ENCODE data around the gene SETMAR.
A peak's percentile ranks its signal among the peaks of the same experiment; 100 is the strongest.

Gene SETMAR

DNA sequence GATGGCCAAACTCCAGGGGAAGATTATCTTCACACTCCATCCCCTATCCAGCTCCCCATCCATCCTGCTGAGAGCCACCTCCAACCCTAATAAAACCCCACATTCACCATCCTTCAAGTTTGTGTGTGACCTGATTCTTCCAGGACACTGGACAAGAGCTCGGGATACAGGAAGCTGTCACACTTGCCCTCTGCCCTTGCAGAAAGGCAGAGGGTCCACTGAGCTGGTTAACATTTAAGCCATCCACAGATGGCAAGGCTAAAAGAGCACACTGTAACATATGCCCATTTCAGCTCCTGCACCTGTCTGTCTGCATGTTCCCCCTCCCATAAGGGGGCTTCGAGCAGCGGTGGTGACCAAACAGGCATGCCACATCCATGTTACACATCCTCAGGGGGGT lies 29.8 kb downstream of the SETMAR start:
- Histone ChIP-seq H3K36me3 (ENCODE audit: low read depth) (no peaks in the 10 kb centered on the region), H3K9me3 (ENCODE audit: severe bottlenecking) (no peaks in the 10 kb centered on the region), H3K4me1 (ENCODE audit: insufficient read depth, poor library complexity, severe bottlenecking) (no peaks in the 10 kb centered on the region), H3K27me3 (ENCODE audit: insufficient read depth, poor library complexity, severe bottlenecking) (no peaks in the 10 kb centered on the region), H3K27ac (ENCODE audit: poor library complexity, severe bottlenecking) (no peak overlapping the region), H3K4me3 (ENCODE audit: severe bottlenecking) (no peak overlapping the region)
- ATAC-seq (ENCODE audit: low read depth) (no peak), DNase-seq (ENCODE audit: low spot score) (no peak)
- no peak for TF ChIP-seq CTCF (IDR thresholded peaks at IDR 0.05; ENCODE audit: poor library complexity, severe bottlenecking)

GRCh38 chr3:4334548-4334947 lies 31.4 kb downstream of the SETMAR start:
- DNase-seq (ENCODE audit: low spot score) (no peak), ATAC-seq (ENCODE audit: low read depth) (no peak)
- Histone ChIP-seq H3K4me3 (ENCODE audit: severe bottlenecking) (no peak overlapping the region), H3K27ac (ENCODE audit: poor library complexity, severe bottlenecking) (no peak overlapping the region), H3K36me3 (ENCODE audit: low read depth) (no peaks in the 10 kb centered on the region), H3K9me3 (ENCODE audit: severe bottlenecking) (no peaks in the 10 kb centered on the region), H3K4me1 (ENCODE audit: insufficient read depth, poor library complexity, severe bottlenecking) (no peaks in the 10 kb centered on the region), H3K27me3 (ENCODE audit: insufficient read depth, poor library complexity, severe bottlenecking) (no peaks in the 10 kb centered on the region)
- peak; percentile 19 for TF ChIP-seq CTCF (IDR thresholded peaks at IDR 0.05; ENCODE audit: poor library complexity, severe bottlenecking)

- Histone ChIP-seq H3K9me3 (ENCODE audit: severe bottlenecking) (no peaks in the 10 kb centered on the region), H3K27ac (ENCODE audit: poor library complexity, severe bottlenecking) (no peak overlapping the region), H3K4me1 (ENCODE audit: insufficient read depth, poor library complexity, severe bottlenecking) (no peaks in the 10 kb centered on the region), H3K36me3 (ENCODE audit: low read depth) (no peaks in the 10 kb centered on the region), H3K27me3 (ENCODE audit: insufficient read depth, poor library complexity, severe bottlenecking) (no peaks in the 10 kb centered on the region), H3K4me3 (ENCODE audit: severe bottlenecking) (no peak overlapping the region)
- TF ChIP-seq CTCF (IDR thresholded peaks at IDR 0.05; ENCODE audit: poor library complexity, severe bottlenecking) = no peak
- ATAC-seq (ENCODE audit: low read depth) = no peak
- DNase-seq (ENCODE audit: low spot score) = no peak
These were observed 32.8 kb downstream of the SETMAR start for GRCh38 chr3:4335840-4336562.

DNA sequence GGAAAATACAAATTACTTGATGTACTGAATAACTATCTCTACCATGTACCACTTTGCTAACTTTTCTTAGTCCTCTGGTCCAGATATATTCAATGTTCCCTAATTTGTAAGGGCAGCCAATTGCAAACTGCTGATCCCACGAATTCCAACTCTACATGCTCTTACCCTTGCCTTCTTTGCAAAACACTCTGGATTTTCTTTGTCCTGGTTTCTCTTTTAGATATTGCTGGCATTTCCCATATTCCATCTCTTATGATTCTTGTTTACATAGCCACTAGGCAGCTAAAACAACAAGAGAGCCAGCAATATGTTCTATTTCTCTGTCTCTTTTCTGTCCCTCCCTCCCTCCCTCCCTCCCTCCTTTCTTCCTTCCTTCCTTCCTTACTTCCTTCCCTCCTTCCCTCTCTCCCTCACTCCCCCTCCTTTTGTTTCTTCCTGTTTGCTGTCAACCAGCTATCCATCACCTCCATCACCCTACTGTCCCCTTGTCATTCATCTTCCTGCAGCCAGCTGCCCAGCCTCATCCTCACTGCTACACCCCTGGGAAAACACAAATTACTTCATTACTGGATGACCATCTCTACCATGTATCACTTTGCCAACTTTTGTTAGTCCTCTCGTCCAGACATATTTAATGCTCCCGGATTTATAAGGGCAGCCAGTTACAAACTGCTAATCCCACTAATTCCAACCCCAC lies 33.8 kb downstream of the SETMAR start:
- no peak for DNase-seq (ENCODE audit: low spot score)

More for the DNA sequence above, 33.8 kb downstream of the SETMAR start:
- Histone ChIP-seq H3K4me3 (ENCODE audit: severe bottlenecking) (no peak overlapping the region), H3K27ac (ENCODE audit: poor library complexity, severe bottlenecking) (no peak overlapping the region), H3K36me3 (ENCODE audit: low read depth) (no peaks in the 10 kb centered on the region), H3K9me3 (ENCODE audit: severe bottlenecking) (no peaks in the 10 kb centered on the region), H3K27me3 (ENCODE audit: insufficient read depth, poor library complexity, severe bottlenecking) (no peaks in the 10 kb centered on the region), H3K4me1 (ENCODE audit: insufficient read depth, poor library complexity, severe bottlenecking) (no peaks in the 10 kb centered on the region)
- TF ChIP-seq CTCF (IDR thresholded peaks at IDR 0.05; ENCODE audit: poor library complexity, severe bottlenecking) = no peak
- ATAC-seq (ENCODE audit: low read depth) = no peak
